Mucosa of descending colon (tissue), 3 donors: Measurements from ENCODE around the gene RPS6KC1. TPM values are rescaled to one million over a fixed set of nuclear protein-coding genes. Genes with fewer than 3 reads are reported as not detected.
"Not testable (repeated sequence)": the region's sequence is repeated elsewhere in the genome, so short reads cannot be mapped to it uniquely, and the experiment has no call there.

Experiments used
- ATAC-seq: fragments of 200-7000 bp; cut with Tn5 transposase; one replicate; pipeline ENCODE4 v1.9.1; 2020; ENCODE audit warnings: mild to moderate bottlenecking, moderate library complexity
- DNase-seq, 3 donors: peaks; one replicate each; pipeline ENCODE4 v3.0.0-alpha.2; 2020
- H3K36me3 ChIP-seq: fragments of 200-600 bp; one replicate; pipeline ENCODE4 v1.8.0; 2021; ENCODE audit warnings: low read depth, mild to moderate bottlenecking
- H3K4me1 ChIP-seq: fragments of 200-600 bp; one replicate; pipeline ENCODE4 v1.8.0; 2021; ENCODE audit warnings: low read depth, mild to moderate bottlenecking
- H3K4me3 ChIP-seq: fragments of 200-600 bp; one replicate; pipeline ENCODE4 v1.8.0; 2021; ENCODE audit warnings: mild to moderate bottlenecking
- H3K9me3 ChIP-seq: fragments of 200-600 bp; one replicate; pipeline ENCODE4 v1.8.0; 2021; ENCODE audit warnings: mild to moderate bottlenecking
- intact Hi-C, 2 donors: fragments of 100-400 bp; cut with DNase I in 1 of 2; cut with micrococcal nuclease in 1 of 2; formaldehyde crosslinking; loops; one replicate each; pipeline versions ENCODE4 v1.11.0 to v1.11.1; 2022; cut with DNase I, micrococcal nuclease
- total RNA-seq, 3 donors: library from RNA; stranded (reverse); fragmentation: NEBNext Ultra II Directional in 2 of 3; extraction: Animal tissue kit (Norgen Biotek cat#: 25700) in 2 of 3; gene quantifications; one replicate each; pipeline versions ENCODE4 v1.2.1 to v1.2.4, GENCODE V29; 2021 to 2023
- TF ChIP-seq, protein P1 (sequence below): fragments of 200-600 bp; IDR thresholded peaks from one replicate; pipeline ENCODE4 v1.8.0; 2022; ENCODE audit warnings: antibody characterized with exemption, mild to moderate bottlenecking
- donor health status: DM: no; HTN: no; CAD: no; lungs with moderate emphysema.
- donor health status: DM: no; HTN: no; CAD: no.
- donor health status: DM: no; HTN: yes; CAD: no.

RPS6KC1 gene
- total RNA-seq, 3 donors from 2014 or later, result 9.0 to 23.4 (median 9.2) TPM

DNA sequence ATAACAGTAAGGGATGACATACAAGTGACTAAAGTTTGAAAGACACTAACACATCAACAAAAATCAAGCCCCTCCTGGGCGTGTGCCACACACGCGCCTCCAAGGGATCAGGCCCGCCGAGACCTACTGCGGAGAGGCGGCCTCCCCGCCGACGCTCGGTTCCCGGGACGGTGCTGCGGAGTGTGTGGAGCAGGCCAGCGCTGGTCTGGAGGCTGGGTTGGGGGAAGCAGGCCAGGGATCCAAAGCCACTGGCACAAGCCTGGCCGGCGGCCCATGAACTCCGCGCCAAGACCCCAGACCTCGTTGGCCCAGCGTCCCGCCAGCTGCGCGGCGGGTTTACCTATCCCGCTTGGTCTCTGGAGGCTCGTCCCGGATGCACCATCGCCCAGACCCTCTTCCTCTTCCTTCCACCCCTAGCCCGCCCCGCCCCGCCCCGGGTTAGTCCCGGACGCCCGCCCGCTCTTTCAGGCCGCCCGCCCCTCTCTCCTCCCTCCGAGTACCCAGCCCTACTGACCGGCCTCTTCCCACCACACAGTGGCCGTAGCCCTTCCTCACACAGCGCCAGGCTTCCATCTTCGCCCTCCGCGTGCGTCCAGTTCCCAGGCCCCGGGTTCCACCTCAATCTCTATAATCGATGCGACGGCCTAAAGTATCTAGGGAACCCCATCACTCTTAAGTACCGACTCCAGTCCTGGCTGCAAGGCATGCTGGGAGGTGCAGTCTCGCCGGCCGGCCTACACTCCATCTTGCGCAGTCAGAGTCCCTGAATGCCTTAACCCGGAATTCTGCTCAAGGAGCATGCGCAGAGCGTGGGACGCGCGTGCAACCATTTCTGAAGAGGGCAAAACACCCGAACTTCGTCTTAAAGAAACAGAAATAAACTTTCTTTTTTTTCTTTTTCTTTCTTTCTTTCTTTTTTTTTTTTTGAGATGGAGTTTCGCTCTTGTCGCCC, 35.7 kb upstream of the RPS6KC1 start, which contains the start of gene ANGEL2:
Gene ANGEL2, minus strand, starts transcription at position 769 of the 952 bp plus-strand sequence. Its CDS starts 196 bp downstream, at position 573.
- intact Hi-C loops, result no loop called here
- H3K4me3 ChIP-seq, result peak within 1 kb of the TSS; percentile 68

DNA sequence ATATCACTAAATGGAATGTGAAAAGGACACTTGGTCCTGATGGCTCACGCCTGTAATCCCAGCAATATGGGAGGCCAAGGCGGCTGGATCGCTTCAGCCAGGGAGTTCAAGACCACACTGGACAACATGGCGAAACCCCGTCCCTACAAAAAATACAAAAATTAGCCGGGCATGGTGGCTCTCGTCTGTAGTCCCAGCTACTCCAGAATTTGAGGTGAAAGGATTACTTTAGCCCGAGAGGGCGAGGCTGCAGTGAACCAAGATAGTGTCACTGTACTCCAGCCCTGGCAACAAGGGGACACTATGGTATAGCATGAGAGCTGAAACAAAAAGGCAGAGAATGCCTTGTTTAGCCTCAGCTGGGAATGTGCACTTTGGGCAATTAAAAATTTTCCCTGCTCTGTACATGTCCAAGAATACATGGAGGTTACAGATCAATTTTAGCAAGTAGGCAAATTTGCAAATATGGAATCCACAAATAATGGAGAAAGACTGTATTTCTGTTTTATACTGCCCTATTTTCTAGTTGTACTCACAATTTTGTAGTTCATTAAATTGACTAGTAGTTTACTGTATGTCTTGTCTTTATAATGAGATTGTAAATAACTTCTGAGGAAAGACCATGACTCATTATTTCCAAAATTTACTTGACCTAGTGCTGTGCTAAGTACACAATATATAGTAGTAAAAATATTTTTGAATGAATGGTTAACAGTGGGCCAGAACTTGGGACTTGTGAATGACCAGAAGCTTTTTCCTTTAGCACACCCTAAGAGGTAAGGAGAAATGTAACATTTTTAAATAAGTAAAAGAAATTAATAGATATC, 33.4 kb upstream of the RPS6KC1 start:
- Histone ChIP-seq H3K9me3 (no peaks in the 10 kb centered on the region), H3K36me3 (no peaks in the 10 kb centered on the region), H3K4me3 (no peak overlapping the region), H3K4me1 (no peaks in the 10 kb centered on the region)
- DNase-seq (no peak), ATAC-seq (no peak)
- TF ChIP-seq, protein P1, sequence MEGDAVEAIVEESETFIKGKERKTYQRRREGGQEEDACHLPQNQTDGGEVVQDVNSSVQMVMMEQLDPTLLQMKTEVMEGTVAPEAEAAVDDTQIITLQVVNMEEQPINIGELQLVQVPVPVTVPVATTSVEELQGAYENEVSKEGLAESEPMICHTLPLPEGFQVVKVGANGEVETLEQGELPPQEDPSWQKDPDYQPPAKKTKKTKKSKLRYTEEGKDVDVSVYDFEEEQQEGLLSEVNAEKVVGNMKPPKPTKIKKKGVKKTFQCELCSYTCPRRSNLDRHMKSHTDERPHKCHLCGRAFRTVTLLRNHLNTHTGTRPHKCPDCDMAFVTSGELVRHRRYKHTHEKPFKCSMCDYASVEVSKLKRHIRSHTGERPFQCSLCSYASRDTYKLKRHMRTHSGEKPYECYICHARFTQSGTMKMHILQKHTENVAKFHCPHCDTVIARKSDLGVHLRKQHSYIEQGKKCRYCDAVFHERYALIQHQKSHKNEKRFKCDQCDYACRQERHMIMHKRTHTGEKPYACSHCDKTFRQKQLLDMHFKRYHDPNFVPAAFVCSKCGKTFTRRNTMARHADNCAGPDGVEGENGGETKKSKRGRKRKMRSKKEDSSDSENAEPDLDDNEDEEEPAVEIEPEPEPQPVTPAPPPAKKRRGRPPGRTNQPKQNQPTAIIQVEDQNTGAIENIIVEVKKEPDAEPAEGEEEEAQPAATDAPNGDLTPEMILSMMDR, result no peak
- intact Hi-C loops, result no loop called here

More for the DNA sequence above, 35.7 kb upstream of the RPS6KC1 start, which contains the start of gene ANGEL2:
- ATAC-seq (peak; percentile 99), DNase-seq (peak; percentile 96 to 97 (median 97))
- TF ChIP-seq, protein P1, result peak; percentile 11
- Histone ChIP-seq H3K4me1 (no peaks in the 10 kb centered on the region), H3K9me3 (no peaks in the 10 kb centered on the region), H3K36me3 (no peaks in the 10 kb centered on the region)

DNA sequence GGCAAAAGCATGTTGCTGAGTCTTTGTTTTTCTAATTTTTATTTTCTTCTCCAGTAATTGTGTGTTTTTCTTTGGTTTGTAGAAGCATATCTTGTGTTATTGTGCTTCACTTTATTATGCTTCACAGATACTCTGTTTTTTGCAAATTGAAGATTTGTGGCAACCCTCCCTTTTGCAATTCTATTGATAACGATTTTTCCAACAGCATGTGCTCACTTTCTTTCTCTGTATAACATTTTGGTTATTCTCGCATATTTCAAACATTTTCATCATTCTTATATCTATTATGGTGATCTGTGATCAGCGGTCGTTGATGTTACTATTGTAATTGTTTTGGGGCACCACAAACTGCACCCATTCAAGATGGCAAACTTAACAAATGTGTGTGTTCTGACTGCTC, 31.6 kb upstream of the RPS6KC1 start:
- H3K36me3 ChIP-seq, result no peaks in the 10 kb centered on the region
- TF ChIP-seq, protein P1, result no peak
- no peaks in the 10 kb centered on the region for H3K4me1 ChIP-seq
- no peak for ATAC-seq
- no peak overlapping the region for H3K4me3 ChIP-seq
- intact Hi-C loops, result no loop called here
- DNase-seq, result no peak
- H3K9me3 ChIP-seq, result no peaks in the 10 kb centered on the region

DNA sequence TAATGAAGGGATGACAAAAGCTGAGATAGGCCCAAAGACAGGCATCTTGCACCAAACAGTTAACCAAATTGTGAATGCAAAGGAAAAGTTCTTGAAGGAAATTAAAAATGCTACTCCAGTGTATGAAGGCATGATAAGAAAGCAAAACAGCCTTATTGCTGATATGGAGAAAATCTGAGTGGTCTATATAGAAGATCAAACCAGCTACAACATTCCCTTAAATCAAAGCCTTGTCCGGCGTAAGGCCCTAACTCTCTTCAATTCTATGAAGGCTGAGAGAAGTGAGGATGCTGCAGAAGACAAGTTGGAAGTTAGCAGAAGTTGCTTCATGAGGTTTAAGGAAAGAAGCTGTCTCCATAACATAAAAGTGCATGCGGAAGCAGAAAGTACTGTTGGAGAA, 31.0 kb upstream of the RPS6KC1 start:
- Histone ChIP-seq H3K4me3 (no peak overlapping the region), H3K4me1 (no peaks in the 10 kb centered on the region), H3K9me3 (no peaks in the 10 kb centered on the region), H3K36me3 (no peaks in the 10 kb centered on the region)
- TF ChIP-seq, protein P1, result no peak
- no peak for ATAC-seq
- intact Hi-C loops, result no loop called here
- DNase-seq, result no peak

DNA sequence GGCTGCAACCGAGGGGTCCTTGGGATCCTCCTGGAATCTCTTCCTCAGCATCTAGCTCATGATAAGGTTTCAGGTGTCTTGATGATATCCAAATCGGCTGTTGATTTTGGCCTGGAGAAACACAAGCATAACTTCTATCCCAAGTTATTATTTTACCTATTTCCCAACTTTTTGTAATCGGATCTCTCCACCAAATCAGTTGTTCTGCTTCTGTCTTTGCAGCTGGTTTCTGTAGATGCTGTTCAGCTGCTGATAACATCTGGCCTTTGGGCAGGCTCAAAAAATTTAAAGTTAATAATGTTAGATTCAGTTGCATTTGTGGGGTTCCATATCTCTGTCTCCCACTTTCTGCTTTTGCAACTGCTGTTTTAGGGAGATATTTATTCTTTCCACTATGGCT, 24.0 kb upstream of the RPS6KC1 start:
- H3K4me3 ChIP-seq, DNase-seq, intact Hi-C loops, H3K9me3 ChIP-seq, H3K36me3 ChIP-seq, H3K4me1 ChIP-seq, ATAC-seq: not testable (repeated sequence)

DNA sequence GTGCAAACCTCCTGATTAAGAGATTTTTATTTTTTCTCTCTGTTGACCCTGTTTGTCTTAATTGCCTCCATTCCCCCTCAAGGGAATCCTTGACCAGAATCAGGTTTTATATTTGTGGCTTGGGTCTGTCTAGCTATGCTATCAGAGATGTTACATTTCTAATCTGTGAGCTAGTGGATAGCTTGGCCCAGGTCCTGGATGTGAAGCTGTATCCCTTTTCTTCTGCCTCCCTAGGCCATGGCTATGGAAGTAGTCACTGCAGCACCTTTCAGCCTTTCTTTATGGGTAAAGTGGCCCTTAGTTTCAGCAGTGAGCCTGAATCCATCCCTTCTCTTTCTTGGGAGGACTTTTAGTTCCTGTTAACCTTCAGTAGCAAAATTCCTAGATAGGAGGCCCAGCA, 18.4 kb upstream of the RPS6KC1 start:
- ATAC-seq (no peak), DNase-seq (no peak)
- intact Hi-C loops, result no loop called here
- no peak overlapping the region for H3K4me3 ChIP-seq
- no peaks in the 10 kb centered on the region for H3K9me3 ChIP-seq
- no peaks in the 10 kb centered on the region for H3K36me3 ChIP-seq
- TF ChIP-seq, protein P1, result no peak
- no peaks in the 10 kb centered on the region for H3K4me1 ChIP-seq
